AG09309 (cell line): Measurements from ENCODE around the gene RAB40B.

Source experiments
- DNase-seq: peaks from one replicate; pipeline ENCODE4 v3.0.0-alpha.2; 2010; ENCODE audit warnings: low read depth
- H3K4me3 ChIP-seq: 2 replicates; pipeline ENCODE4 v1.5.1; 2011; ENCODE audit warnings: mild to moderate bottlenecking, low read depth, low read length, moderate library complexity; ENCODE audit not compliant: control insufficient read depth
- TF ChIP-seq, protein P1 (sequence below): IDR thresholded peaks from 2 replicates; pipeline ENCODE4 v1.5.1; 2011; ENCODE audit warnings: mild to moderate bottlenecking, low read depth, low read length, inconsistent platforms; ENCODE audit not compliant: insufficient read depth, control insufficient read depth; ENCODE audit errors: missing control alignments

Gene RAB40B

DNA sequence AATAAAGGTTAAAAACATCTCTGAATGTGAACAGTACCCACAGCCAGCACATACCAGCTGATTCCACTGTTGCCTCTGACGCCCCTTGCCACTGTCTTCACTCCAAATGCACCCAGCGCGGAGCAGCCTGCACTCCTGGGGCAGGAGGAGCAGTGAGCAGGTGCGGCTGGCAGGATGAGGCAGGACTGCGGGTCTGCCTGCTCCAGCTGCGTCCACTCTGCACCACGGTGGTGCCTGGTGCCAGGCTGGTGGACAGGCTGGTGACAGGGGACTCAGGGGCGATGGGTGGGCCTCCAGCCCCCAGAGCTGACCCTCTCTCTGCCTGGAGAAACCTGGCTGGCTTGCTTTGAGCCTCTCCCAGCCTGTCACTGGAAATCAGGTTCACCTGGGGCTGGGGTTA is 9.4 kb downstream of the RAB40B start:
- H3K4me3 ChIP-seq, result no peak overlapping the region
- no peak for DNase-seq
- TF ChIP-seq, protein P1, sequence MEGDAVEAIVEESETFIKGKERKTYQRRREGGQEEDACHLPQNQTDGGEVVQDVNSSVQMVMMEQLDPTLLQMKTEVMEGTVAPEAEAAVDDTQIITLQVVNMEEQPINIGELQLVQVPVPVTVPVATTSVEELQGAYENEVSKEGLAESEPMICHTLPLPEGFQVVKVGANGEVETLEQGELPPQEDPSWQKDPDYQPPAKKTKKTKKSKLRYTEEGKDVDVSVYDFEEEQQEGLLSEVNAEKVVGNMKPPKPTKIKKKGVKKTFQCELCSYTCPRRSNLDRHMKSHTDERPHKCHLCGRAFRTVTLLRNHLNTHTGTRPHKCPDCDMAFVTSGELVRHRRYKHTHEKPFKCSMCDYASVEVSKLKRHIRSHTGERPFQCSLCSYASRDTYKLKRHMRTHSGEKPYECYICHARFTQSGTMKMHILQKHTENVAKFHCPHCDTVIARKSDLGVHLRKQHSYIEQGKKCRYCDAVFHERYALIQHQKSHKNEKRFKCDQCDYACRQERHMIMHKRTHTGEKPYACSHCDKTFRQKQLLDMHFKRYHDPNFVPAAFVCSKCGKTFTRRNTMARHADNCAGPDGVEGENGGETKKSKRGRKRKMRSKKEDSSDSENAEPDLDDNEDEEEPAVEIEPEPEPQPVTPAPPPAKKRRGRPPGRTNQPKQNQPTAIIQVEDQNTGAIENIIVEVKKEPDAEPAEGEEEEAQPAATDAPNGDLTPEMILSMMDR, result no peak

DNA sequence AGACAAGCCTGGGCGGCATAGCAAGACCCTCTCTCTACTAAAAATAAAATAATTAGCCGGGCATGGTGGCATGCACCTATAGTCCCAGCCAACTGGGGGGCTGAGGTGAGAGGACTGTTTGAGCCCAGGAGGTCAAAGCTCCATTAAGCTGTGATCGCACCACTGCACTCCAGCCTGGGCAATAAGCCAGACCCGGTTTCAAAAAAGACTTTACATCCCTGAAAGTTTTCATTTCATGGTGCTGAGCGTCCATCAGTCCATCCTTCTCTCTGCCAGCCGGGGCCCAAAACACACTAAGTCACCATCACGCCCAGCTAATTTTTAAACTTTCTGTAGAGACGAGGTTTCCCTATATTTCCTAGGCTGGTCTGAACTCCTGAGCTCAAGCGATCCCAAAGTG is 10.6 kb downstream of the RAB40B start:
- no peak overlapping the region for H3K4me3 ChIP-seq
- TF ChIP-seq, protein P1, result no peak
- DNase-seq, result no peak

- TF ChIP-seq, protein P1, result no peak
- no peak overlapping the region for H3K4me3 ChIP-seq
- no peak for DNase-seq
Observed at GRCh38 chr17:82687375-82687861, 11.1 kb downstream of the RAB40B start.

DNA sequence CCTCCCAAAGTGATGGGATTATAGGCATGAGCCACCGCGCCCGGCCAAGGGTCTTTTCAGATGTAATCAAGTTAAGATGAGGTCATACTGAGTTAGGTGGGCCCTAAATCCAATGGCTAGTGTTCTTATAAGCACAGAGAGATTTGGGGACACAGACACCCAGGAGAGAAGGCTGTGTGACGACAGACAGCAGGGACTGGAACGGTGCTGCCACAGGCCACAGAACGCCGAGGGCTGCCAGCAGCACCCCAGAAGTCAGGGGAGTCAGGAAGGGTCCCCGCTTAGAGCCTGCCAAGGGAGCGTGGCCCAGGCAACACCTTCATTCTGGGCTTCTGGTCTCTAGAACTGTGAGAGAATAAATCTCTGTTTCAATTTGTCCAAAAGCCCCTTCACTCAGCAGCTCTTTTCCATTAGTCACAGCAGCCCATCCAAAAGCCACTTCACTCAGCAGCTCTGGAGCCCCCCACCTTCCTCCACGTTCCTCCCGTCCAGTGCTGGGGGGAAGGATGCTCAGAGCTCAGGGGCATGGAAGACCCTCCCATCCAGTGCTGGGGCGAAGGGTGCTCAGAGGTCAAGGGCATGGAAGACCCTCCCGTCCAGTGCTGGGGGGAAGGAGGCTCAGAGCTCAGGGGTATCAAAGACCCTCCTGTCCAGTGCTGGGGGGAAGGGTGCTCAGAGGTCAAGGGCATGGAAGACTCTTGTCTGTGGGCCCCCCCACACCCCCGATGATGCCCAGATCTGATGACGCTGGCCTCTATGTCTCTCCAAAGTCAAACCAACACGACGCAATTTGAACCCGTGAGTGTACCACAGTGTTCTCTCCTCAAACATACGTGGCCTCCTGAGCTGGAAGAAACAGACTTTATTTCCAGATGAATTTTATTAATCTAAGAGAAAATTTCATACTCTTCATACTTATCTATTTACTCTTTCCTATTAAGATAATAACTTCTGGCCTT is 11.9 kb downstream of the RAB40B start:
- no peak for DNase-seq
- no peak overlapping the region for H3K4me3 ChIP-seq
- TF ChIP-seq, protein P1, result no peak

DNA sequence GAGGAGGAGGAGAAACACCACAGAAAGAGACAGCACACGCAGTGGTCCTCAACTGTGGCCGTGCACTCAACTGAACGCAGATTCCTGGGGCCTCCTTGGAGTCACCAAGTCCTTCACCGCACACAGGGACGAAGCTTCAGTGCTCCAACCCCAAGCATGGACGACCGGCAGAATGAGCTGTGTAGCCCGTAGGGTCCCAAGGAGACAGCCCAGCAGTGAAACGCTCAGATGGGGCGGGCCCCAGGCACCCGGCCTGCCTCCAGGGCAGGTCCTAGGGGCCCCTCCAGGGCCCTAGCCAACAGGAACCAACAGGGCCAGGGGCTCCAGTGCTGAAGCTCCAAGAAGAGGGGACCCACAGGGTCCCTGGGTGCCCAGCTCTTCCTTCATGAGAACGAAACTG is 13.2 kb downstream of the RAB40B start:
- TF ChIP-seq, protein P1, result no peak
- H3K4me3 ChIP-seq, result no peak overlapping the region
- DNase-seq, result no peak

DNA sequence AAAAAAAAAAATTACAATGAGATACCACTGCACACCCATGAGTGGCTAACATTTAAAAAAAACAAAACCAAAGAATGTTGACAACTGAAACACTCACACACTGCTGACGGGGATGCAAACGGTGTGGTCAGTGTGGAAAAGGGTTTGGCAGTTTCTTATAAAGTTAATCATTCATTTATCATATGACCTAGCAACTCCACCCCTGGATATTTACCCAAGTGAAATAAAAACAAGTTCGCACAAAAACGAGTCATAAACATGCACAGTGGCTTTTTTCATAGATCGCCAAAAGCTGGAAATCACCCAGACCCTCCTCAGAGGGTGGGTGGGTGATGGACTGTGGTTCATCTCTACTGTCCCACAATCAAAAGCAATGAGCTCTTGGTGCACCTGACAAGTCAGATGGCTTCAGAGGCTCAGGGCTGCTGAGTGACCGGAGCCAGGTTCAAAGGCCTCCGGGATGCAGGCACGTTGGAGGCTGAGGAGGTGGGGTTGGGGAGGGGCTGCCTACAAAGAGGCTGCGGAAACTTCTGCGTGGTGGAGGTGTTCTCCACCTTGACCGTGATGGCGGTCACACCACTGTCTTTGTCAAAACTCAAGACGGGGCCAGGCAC is 14.2 kb downstream of the RAB40B start:
- no peak for DNase-seq
- TF ChIP-seq, protein P1, result no peak
- no peak overlapping the region for H3K4me3 ChIP-seq
